Colonic mucosa (tissue), 4 donors: ENCODE measurements around the gene PRKN. TPM values are rescaled to one million over a fixed set of nuclear protein-coding genes. Genes with fewer than 3 reads are reported as not detected.

Source experiments
- DNase-seq: peaks from one replicate; pipeline ENCODE4 v3.0.0-alpha.2; 2020
- H3K27ac ChIP-seq: fragments of 200-600 bp; one replicate; pipeline ENCODE4 v1.8.0; 2021
- H3K27me3 ChIP-seq: fragments of 200-600 bp; one replicate; pipeline ENCODE4 v1.8.0; 2021
- H3K36me3 ChIP-seq: fragments of 200-600 bp; one replicate; pipeline ENCODE4 v1.8.0; 2021
- H3K4me1 ChIP-seq: fragments of 200-600 bp; one replicate; pipeline ENCODE4 v1.8.0; 2021; ENCODE audit warnings: mild to moderate bottlenecking
- H3K4me3 ChIP-seq: fragments of 200-600 bp; one replicate; pipeline ENCODE4 v1.8.0; 2021
- H3K9ac ChIP-seq, 2 donors: one replicate each; pipeline ENCODE4 v1.7.0; 2013; ENCODE audit warnings: control low read depth in 2 of 2, low read depth in 2 of 2, low read length in 2 of 2
- H3K9me3 ChIP-seq: fragments of 200-600 bp; one replicate; pipeline ENCODE4 v1.8.0; 2021
- CTCF ChIP-seq: fragments of 200-600 bp; IDR thresholded peaks from one replicate; pipeline ENCODE4 v1.8.0; 2022; ENCODE audit warnings: antibody characterized with exemption, mild to moderate bottlenecking
- intact Hi-C: fragments of 100-400 bp; cut with DNase I; formaldehyde crosslinking; loops from one replicate; pipeline ENCODE4 v1.14.1; 2022
- total RNA-seq, 2 donors: library from RNA; stranded (reverse); fragmentation: NEBNext Ultra II Directional in 1 of 2; extraction: Animal tissue kit (Norgen Biotek cat#: 25700) in 1 of 2; gene quantifications; one replicate each; pipeline ENCODE4 v1.2.1, GENCODE V29; 2021
- donor health status: healthy.
- donor health status: DM: no; HTN: no; CAD: no.
- donor health status: DM: no; HTN: no; CAD: no.

PRKN gene
- total RNA-seq, 2 donors from 2014 or later: 3.7 to 8.1 TPM

DNA sequence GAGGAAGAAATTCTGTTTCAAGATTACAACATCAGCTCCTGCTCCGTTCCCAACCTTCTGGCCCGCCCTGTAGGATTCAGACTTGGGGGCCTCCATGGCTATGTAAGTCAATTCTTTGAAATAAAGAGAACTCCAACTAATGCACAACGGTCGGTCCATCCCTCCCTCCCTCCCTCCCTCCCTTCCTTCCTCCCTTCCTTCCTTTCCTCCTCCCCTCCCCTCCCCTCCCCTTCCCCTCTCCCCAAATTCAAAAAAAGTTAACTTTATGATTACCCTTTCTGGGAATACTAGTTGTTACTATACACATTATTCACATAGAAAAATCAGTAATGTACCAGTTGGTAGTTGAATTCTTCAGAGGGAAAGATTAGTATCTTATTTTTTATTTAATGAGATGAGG lies 1274.0 kb downstream of the PRKN start:
- no peak overlapping the region for H3K4me3 ChIP-seq
- DNase-seq: no peak
- TF ChIP-seq CTCF: no peak
- no peak overlapping the region for H3K27ac ChIP-seq
- H3K9ac ChIP-seq: no peak overlapping the region
- H3K36me3 ChIP-seq: no peaks in the 10 kb centered on the region
- intact Hi-C loops: no loop called here
- H3K27me3 ChIP-seq: no peaks in the 10 kb centered on the region
- no peaks in the 10 kb centered on the region for H3K4me1 ChIP-seq
- no peaks in the 10 kb centered on the region for H3K9me3 ChIP-seq

- intact Hi-C loops: no loop called here
- no peaks in the 10 kb centered on the region for H3K4me1 ChIP-seq
- TF ChIP-seq CTCF: no peak
These were observed 1275.3 kb downstream of the PRKN start for GRCh38 chr6:161452241-161452640.

DNA sequence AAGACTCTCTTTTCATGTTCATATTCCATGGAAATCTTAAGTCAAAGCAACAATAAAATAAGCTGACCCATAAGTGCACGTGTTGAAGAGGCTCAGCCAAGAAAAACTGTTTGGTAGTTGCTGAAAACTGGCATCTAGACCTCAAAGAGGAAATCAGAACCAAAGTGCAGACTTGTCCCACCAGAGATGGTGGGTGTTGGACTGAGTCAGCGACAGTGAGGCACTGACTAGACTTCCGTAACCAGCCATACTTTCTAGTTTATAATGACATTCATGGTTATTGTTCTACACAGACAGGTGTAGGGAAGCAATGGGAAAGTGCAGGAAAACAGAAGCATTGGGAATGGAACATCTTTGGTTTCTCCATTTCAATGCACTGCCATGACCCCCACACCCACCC lies 1278.0 kb downstream of the PRKN start:
- no peak for DNase-seq
- TF ChIP-seq CTCF: no peak
- H3K9ac ChIP-seq: no peak overlapping the region
- H3K4me3 ChIP-seq: no peak overlapping the region
- no peaks in the 10 kb centered on the region for H3K36me3 ChIP-seq
- H3K27ac ChIP-seq: no peak overlapping the region
- H3K27me3 ChIP-seq: no peaks in the 10 kb centered on the region
- intact Hi-C loops: no loop called here
- no peaks in the 10 kb centered on the region for H3K4me1 ChIP-seq
- H3K9me3 ChIP-seq: no peaks in the 10 kb centered on the region

More at GRCh38 chr6:161452241-161452640, 1275.3 kb downstream of the PRKN start:
- Histone ChIP-seq H3K27ac (no peak overlapping the region), H3K4me3 (no peak overlapping the region), H3K36me3 (no peaks in the 10 kb centered on the region), H3K9me3 (no peaks in the 10 kb centered on the region), H3K9ac (no peak overlapping the region), H3K27me3 (no peaks in the 10 kb centered on the region)
- DNase-seq: no peak

DNA sequence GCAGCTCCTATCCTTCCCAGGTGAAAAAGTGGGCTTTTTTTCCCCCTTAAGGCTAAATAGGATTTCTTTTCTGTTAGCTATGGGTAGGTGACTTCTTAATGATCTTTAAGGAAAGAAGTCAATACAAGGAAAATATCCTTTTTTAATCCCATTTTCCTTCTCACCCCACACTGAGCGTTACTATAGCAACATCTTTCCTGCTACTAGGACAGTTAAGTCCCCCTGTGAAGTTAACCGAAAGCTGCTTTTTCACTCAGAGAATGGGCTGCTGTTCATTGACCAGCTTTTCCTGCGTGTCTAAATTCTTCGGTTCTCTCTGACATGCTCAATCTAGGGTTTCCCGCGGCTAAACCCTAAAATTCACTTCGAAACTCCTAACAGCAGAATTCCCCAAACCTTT lies 1280.6 kb downstream of the PRKN start:
- H3K27me3 ChIP-seq: no peaks in the 10 kb centered on the region
- H3K36me3 ChIP-seq: no peaks in the 10 kb centered on the region
- H3K9me3 ChIP-seq: no peaks in the 10 kb centered on the region
- H3K4me3 ChIP-seq: no peak overlapping the region
- H3K9ac ChIP-seq: no peak overlapping the region
- TF ChIP-seq CTCF: no peak
- intact Hi-C loops: no loop called here
- no peaks in the 10 kb centered on the region for H3K4me1 ChIP-seq
- DNase-seq: no peak
- no peak overlapping the region for H3K27ac ChIP-seq

DNA sequence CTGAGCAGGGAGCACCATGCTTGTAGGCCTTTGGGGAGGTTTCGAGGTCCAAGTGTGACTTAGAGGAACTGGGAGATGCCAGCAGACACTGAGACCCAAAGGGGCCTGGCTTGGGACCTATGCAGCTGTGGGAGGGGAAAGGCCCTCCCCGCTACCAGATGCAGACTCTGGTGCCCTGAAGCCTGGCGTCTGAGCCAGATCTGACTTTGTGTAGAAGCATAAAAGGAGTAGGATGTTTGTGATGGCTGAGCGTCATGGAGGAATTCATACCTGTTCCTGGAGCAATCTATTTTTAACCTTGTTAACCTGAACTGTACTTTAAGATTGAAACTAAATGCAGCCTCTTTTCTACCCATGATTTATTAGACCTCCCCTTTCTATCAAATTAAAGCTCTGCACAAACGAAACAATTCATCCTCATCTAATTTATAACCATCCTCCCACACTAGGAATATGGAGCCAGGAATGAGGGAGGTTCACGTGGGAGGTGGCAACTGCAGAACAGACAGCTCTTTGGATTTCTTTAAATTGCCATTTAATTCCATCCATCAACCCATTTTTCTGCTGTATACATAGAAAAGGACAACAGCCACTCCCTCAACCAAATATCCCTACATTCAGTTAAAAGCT lies 1281.2 kb downstream of the PRKN start:
- DNase-seq: no peak
- Histone ChIP-seq H3K9ac (no peak overlapping the region), H3K9me3 (no peaks in the 10 kb centered on the region), H3K4me1 (no peaks in the 10 kb centered on the region), H3K36me3 (no peaks in the 10 kb centered on the region), H3K4me3 (no peak overlapping the region), H3K27me3 (no peaks in the 10 kb centered on the region), H3K27ac (no peak overlapping the region)
- TF ChIP-seq CTCF: no peak
- intact Hi-C loops: no loop called here
